Esophagus muscularis mucosa (tissue), 4 donors: ENCODE data around the gene MAP4K4.

Experiments
- CTCF ChIP-seq, 3 experiments: fragments of 200-600 bp in 2 of 3; fragments of 450-650 bp in 1 of 3; sonication (generic) in 2 of 3; IDR thresholded peaks; one replicate each; pipeline ENCODE4 v1.5.1; 2017 to 2019; ENCODE audit warnings: antibody characterized with exemption in 3 of 3, mild to moderate bottlenecking in 2 of 3, moderate library complexity in 1 of 3
- EP300 ChIP-seq: sonication (generic); formaldehyde crosslinking; IDR thresholded peaks from one replicate; pipeline ENCODE4 v1.6.1; 2017; ENCODE audit warnings: antibody characterized with exemption
- POLR2A ChIP-seq: fragments of 450-650 bp; IDR thresholded peaks from one replicate; pipeline ENCODE4 v1.6.1; 2017; ENCODE audit warnings: antibody characterized with exemption, moderate library complexity, mild to moderate bottlenecking, low read depth
- POLR2AphosphoS5 ChIP-seq, 2 donors: sonication (generic); formaldehyde crosslinking; IDR thresholded peaks; one replicate each; pipeline ENCODE4 v1.6.1; 2017; ENCODE audit warnings: antibody characterized with exemption in 2 of 2

GRCh38 chr2:101817481-101817880 lies 120.0 kb downstream of the MAP4K4 start:
- TF ChIP-seq CTCF (IDR thresholded peaks at IDR 0.05) (no peak), POLR2AphosphoS5 (IDR thresholded peaks at IDR 0.05) (no peak), POLR2A (no peak), EP300 (no peak)
